ENCODE measurements around the gene PNPLA7.

- TF ChIP-seq CTCF (IDR thresholded peaks at IDR 0.05) (no peak), POLR2A (IDR thresholded peaks at IDR 0.05) (no peak)
Observed at GRCh38 chr9:137524161-137524980, 25.8 kb downstream of the PNPLA7 start.
